Measurements from ENCODE around the gene ADRB1. TPM values are rescaled to one million over a fixed set of nuclear protein-coding genes. Genes with fewer than 3 reads are reported as not detected.

Gene ADRB1
- polyA plus RNA-seq, 1 of the 3 experiments (the other 2 are of a cell fraction): not detected

DNA sequence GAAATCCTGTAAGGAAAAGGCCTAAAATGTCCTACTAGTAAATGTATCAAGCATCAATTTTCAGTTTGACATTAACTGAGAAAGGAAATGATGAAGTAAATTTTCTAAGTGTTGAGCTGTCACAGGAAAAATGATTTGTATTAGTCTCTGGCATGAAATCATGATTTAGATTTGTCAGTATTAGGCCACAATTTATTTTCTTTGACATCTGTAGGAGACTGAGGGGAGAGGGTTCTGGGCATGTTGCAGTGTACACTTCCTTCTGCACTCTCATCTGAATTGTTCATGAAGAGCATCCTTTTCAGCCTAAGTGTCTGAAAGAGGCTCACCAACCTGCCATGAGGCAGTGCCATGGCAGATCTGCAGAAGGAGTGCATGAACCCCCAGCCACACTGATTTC lies 15.9 kb downstream of the ADRB1 start:
- no peaks in the 10 kb centered on the region for H4K20me1 ChIP-seq (ENCODE audit: insufficient read depth)
- ChIA-PET POLR2A (no interaction called here), CTCF (interaction anchor here (0.8 to 1.7 kb wide), 4 partner anchors 10 to 43 kb away, joined by 3 to 5 read pairs (median 4); no protein-coding TSS in a partner anchor)
- no peak overlapping the region for H3K27ac ChIP-seq (ENCODE audit: low read depth in 2 of 2, low read length in 1 of 2)
- no peaks in the 10 kb centered on the region for H3K9me2 ChIP-seq
- no peaks in the 10 kb centered on the region; the same call in 1 of the 2 replicates for H3K9me3 ChIP-seq
- no peaks in the 10 kb centered on the region for H3K4me1 ChIP-seq (ENCODE audit: control insufficient read depth in 1 of 2, insufficient read depth in 2 of 2, low read depth in 1 of 2, low read length in 1 of 2)
- TF ChIP-seq YY1 (IDR thresholded peaks at IDR 0.05; ENCODE audit: low read depth): no peak
- TF ChIP-seq SIN3A (IDR thresholded peaks at IDR 0.05; ENCODE audit: borderline replicate concordance, low read depth, low read length): no peak
- no peak for TF ChIP-seq RXRA (IDR thresholded peaks at IDR 0.05; ENCODE audit: borderline replicate concordance, low read depth)
- TF ChIP-seq GATA2 (CRISPR knock-in tag; IDR thresholded peaks at IDR 0.05): no peak
- no peak for TF ChIP-seq FOSL2 (IDR thresholded peaks at IDR 0.05; ENCODE audit: borderline replicate concordance, low read depth)
- TF ChIP-seq, protein P1, sequence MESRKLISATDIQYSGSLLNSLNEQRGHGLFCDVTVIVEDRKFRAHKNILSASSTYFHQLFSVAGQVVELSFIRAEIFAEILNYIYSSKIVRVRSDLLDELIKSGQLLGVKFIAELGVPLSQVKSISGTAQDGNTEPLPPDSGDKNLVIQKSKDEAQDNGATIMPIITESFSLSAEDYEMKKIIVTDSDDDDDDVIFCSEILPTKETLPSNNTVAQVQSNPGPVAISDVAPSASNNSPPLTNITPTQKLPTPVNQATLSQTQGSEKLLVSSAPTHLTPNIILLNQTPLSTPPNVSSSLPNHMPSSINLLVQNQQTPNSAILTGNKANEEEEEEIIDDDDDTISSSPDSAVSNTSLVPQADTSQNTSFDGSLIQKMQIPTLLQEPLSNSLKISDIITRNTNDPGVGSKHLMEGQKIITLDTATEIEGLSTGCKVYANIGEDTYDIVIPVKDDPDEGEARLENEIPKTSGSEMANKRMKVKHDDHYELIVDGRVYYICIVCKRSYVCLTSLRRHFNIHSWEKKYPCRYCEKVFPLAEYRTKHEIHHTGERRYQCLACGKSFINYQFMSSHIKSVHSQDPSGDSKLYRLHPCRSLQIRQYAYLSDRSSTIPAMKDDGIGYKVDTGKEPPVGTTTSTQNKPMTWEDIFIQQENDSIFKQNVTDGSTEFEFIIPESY (IDR thresholded peaks at IDR 0.05; ENCODE audit: borderline replicate concordance, low read depth): no peak
- TF ChIP-seq FOXJ3 (CRISPR knock-in tag; IDR thresholded peaks at IDR 0.05): no peak
- no peak for TF ChIP-seq FOXM1 (IDR thresholded peaks at IDR 0.05; ENCODE audit: low read depth)
- TF ChIP-seq CHD2 (IDR thresholded peaks at IDR 0.05; ENCODE audit: low read length, partially characterized antibody): no peak
- TF ChIP-seq, protein P2, sequence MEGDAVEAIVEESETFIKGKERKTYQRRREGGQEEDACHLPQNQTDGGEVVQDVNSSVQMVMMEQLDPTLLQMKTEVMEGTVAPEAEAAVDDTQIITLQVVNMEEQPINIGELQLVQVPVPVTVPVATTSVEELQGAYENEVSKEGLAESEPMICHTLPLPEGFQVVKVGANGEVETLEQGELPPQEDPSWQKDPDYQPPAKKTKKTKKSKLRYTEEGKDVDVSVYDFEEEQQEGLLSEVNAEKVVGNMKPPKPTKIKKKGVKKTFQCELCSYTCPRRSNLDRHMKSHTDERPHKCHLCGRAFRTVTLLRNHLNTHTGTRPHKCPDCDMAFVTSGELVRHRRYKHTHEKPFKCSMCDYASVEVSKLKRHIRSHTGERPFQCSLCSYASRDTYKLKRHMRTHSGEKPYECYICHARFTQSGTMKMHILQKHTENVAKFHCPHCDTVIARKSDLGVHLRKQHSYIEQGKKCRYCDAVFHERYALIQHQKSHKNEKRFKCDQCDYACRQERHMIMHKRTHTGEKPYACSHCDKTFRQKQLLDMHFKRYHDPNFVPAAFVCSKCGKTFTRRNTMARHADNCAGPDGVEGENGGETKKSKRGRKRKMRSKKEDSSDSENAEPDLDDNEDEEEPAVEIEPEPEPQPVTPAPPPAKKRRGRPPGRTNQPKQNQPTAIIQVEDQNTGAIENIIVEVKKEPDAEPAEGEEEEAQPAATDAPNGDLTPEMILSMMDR (IDR thresholded peaks at IDR 0.05): no peak
- H3K4me3 ChIP-seq (ENCODE audit: low read depth in 2 of 2, low read length in 1 of 2): no peak overlapping the region
- no peaks in the 10 kb centered on the region for H3K36me3 ChIP-seq (replicated peaks in 1 of 2; ENCODE audit: control insufficient read depth in 1 of 2, insufficient read depth in 2 of 2, low read length in 1 of 2)
- no peaks in the 10 kb centered on the region; the same call in 1 of the 2 replicates for H3K27me3 ChIP-seq (ENCODE audit: insufficient read depth)
- no peak overlapping the region for H2AFZ ChIP-seq (ENCODE audit: low read depth)
- no peak for DNase-seq
- H3K9ac ChIP-seq: no peak overlapping the region
- no peaks in the 10 kb centered on the region for H3F3A ChIP-seq (replicated peaks; ENCODE audit: insufficient read depth)
- no peaks in the 10 kb centered on the region for H3K79me2 ChIP-seq (ENCODE audit: insufficient read depth)
- no peak overlapping the region for H3K4me2 ChIP-seq

DNA sequence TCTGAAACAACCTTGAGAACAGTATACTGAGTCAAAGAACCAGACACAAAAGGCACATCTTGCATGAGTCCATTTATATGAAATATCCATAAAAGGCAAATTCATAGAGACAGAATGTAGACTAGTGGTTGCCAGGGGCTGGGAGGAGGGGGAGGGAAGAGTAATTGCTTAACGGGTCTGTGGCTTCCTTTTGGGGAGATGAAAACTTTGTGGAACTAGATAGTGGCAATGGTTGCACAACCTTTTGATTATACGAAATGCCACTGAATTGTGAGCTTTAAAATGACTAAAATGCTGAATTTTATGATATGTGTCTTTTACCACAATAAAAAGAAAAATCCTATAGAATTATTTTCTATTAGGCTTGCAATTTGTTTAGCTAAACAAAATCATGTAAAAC lies 16.8 kb downstream of the ADRB1 start:
- no peaks in the 10 kb centered on the region for H3K79me2 ChIP-seq (ENCODE audit: insufficient read depth)
- H3K27ac ChIP-seq (ENCODE audit: low read depth in 2 of 2, low read length in 1 of 2): no peak overlapping the region
- TF ChIP-seq NRF1 (IDR thresholded peaks at IDR 0.05; ENCODE audit: low read depth, low read length): no peak
- TF ChIP-seq, protein P1 (IDR thresholded peaks at IDR 0.05; ENCODE audit: borderline replicate concordance, low read depth): no peak
- no peak for TF ChIP-seq JUND (IDR thresholded peaks at IDR 0.05)
- no peak for TF ChIP-seq NFIC (IDR thresholded peaks at IDR 0.05; ENCODE audit: borderline replicate concordance)
- no peak for TF ChIP-seq POLR2AphosphoS5 (IDR thresholded peaks at IDR 0.05; ENCODE audit: low read depth, low read length)
- no peak for TF ChIP-seq TCF12 (IDR thresholded peaks at IDR 0.05)
- TF ChIP-seq RXRA (IDR thresholded peaks at IDR 0.05; ENCODE audit: borderline replicate concordance, low read depth): no peak
- no peak for TF ChIP-seq MAX (IDR thresholded peaks at IDR 0.05; ENCODE audit: low read depth)
- no peak for TF ChIP-seq PBX3 (IDR thresholded peaks at IDR 0.05)
- no peak for TF ChIP-seq RCOR1 (IDR thresholded peaks at IDR 0.05; ENCODE audit: low read length)
- no peak for TF ChIP-seq CHD2 (IDR thresholded peaks at IDR 0.05; ENCODE audit: low read length, partially characterized antibody)
- TF ChIP-seq GATA2 (CRISPR knock-in tag; IDR thresholded peaks at IDR 0.05): no peak
- TF ChIP-seq TEAD4 (IDR thresholded peaks at IDR 0.05; ENCODE audit: borderline replicate concordance, insufficient read depth): no peak
- TF ChIP-seq ELF1 (IDR thresholded peaks at IDR 0.05): no peak
- TF ChIP-seq, protein P3, sequence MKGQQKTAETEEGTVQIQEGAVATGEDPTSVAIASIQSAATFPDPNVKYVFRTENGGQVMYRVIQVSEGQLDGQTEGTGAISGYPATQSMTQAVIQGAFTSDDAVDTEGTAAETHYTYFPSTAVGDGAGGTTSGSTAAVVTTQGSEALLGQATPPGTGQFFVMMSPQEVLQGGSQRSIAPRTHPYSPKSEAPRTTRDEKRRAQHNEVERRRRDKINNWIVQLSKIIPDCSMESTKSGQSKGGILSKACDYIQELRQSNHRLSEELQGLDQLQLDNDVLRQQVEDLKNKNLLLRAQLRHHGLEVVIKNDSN (IDR thresholded peaks at IDR 0.05; ENCODE audit: borderline replicate concordance, low read depth): no peak
- no peaks in the 10 kb centered on the region for H4K20me1 ChIP-seq (ENCODE audit: insufficient read depth)
- H3K36me3 ChIP-seq (replicated peaks in 1 of 2; ENCODE audit: control insufficient read depth in 1 of 2, insufficient read depth in 2 of 2, low read length in 1 of 2): no peaks in the 10 kb centered on the region
- no peak for DNase-seq
- no peaks in the 10 kb centered on the region for H3K9me2 ChIP-seq
- no peak overlapping the region for H3K4me2 ChIP-seq
- ChIA-PET CTCF (interaction anchor here (1.1 to 1.7 kb wide), 3 partner anchors 12 to 42 kb away, joined by 3 to 5 read pairs (median 4); no protein-coding TSS in a partner anchor), POLR2A (no interaction called here)
- H3F3A ChIP-seq (replicated peaks; ENCODE audit: insufficient read depth): no peaks in the 10 kb centered on the region
- H2AFZ ChIP-seq (ENCODE audit: low read depth): no peak overlapping the region
- 57% methylated on average over 2 of the region's 2 CpGs for WGBS (ENCODE audit: low lambda C conversion rate)
- no peak overlapping the region for H3K9ac ChIP-seq
- no peak overlapping the region for H3K4me3 ChIP-seq (ENCODE audit: low read depth in 2 of 2, low read length in 1 of 2)
- no peaks in the 10 kb centered on the region; the same call in 1 of the 2 replicates for H3K9me3 ChIP-seq
- no peaks in the 10 kb centered on the region; the same call in 1 of the 2 replicates for H3K27me3 ChIP-seq (ENCODE audit: insufficient read depth)
- H3K4me1 ChIP-seq (ENCODE audit: control insufficient read depth in 1 of 2, insufficient read depth in 2 of 2, low read depth in 1 of 2, low read length in 1 of 2): no peaks in the 10 kb centered on the region

All from SK-N-SH (cell line).